DND-41 (cell line): ENCODE measurements around the gene DOCK6.

ENCODE experiments used
- CTCF ChIP-seq: IDR thresholded peaks from 2 replicates; pipeline ENCODE4 v1.5.1; 2012; ENCODE audit warnings: borderline replicate concordance, low read length, moderate library complexity, mild to moderate bottlenecking; ENCODE audit not compliant: poor library complexity, severe bottlenecking; ENCODE audit errors: extremely low read depth
- EZH2 ChIP-seq: IDR thresholded peaks from 3 replicates; pipeline ENCODE4 v1.6.1; 2012; ENCODE audit warnings: borderline replicate concordance, low read depth, mild to moderate bottlenecking, moderate library complexity, low read length, inconsistent platforms; ENCODE audit not compliant: severe bottlenecking

GRCh38 chr19:11279505-11280236 is 17.3 kb upstream of the DOCK6 start:
- TF ChIP-seq CTCF: no peak
- TF ChIP-seq EZH2: no peak
